IMR-90 (cell line): Measurements from ENCODE around the gene TREML2.

Experiments
- BHLHE40 ChIP-seq: fragments of 150-350 bp; IDR thresholded peaks from 2 replicates; pipeline ENCODE4 v1.6.1; 2016; ENCODE audit warnings: mild to moderate bottlenecking, low read depth, low read length
- CTCF ChIP-seq: conservative IDR thresholded peaks from 2 replicates; pipeline ENCODE4 v1.5.1; 2012; ENCODE audit warnings: mild to moderate bottlenecking, low read depth, low read length, improper control_type of control experiment
- MAFK ChIP-seq: IDR thresholded peaks from 2 replicates; pipeline ENCODE4 v1.6.1; 2012; ENCODE audit warnings: low read depth, low read length, improper control_type of control experiment
- MAZ ChIP-seq: IDR thresholded peaks from 2 replicates; pipeline ENCODE4 v1.6.1; 2012; ENCODE audit warnings: low read depth, mild to moderate bottlenecking, low read length, improper control_type of control experiment, moderate library complexity, borderline replicate concordance
- POLR2A ChIP-seq: IDR thresholded peaks from 2 replicates; pipeline ENCODE4 v1.6.1; 2012; ENCODE audit warnings: mild to moderate bottlenecking, low read depth, low read length
- RAD21 ChIP-seq: IDR thresholded peaks from 2 replicates; pipeline ENCODE4 v1.6.1; 2012; ENCODE audit warnings: low read length, improper control_type of control experiment
- RCOR1 ChIP-seq: IDR thresholded peaks from 2 replicates; pipeline ENCODE4 v1.6.1; 2012; ENCODE audit warnings: mild to moderate bottlenecking, low read length, improper control_type of control experiment; ENCODE audit not compliant: insufficient replicate concordance
- SMC3 ChIP-seq: fragments of 150-350 bp; IDR thresholded peaks from 2 replicates; pipeline ENCODE4 v1.6.1; 2016; ENCODE audit warnings: low read depth, mild to moderate bottlenecking, antibody characterized with exemption, low read length, moderate library complexity
- TF ChIP-seq, protein P1 (sequence below): fragments of 150-350 bp; IDR thresholded peaks from 2 replicates; pipeline ENCODE4 v1.6.1; 2017; ENCODE audit warnings: mild to moderate bottlenecking, antibody characterized with exemption, low read length, low read depth

DNA sequence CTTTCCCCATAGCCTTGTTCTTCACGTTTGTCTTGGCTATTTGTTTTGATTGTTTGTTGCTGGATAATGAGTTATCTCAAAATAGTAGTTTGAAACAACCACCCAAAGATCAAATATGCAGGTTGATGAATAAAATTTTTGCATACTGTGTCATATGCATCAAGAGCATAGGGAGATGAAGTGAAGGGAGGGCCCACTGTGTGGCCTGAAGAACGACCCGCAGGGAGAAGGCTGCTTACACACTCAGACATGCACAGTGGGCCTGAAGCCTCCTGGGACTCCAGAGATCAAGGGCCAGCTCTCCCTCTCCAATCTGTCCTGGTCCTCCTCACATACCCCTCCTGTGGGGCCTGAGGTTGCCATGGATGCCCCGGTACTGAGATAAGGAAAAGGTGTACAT is 21.8 kb downstream of the TREML2 start:
- TF ChIP-seq POLR2A (no peak), CTCF (no peak), MAZ (no peak), MAFK (no peak), BHLHE40 (no peak), SMC3 (no peak), RCOR1 (no peak), RAD21 (no peak)
- TF ChIP-seq, protein P1, sequence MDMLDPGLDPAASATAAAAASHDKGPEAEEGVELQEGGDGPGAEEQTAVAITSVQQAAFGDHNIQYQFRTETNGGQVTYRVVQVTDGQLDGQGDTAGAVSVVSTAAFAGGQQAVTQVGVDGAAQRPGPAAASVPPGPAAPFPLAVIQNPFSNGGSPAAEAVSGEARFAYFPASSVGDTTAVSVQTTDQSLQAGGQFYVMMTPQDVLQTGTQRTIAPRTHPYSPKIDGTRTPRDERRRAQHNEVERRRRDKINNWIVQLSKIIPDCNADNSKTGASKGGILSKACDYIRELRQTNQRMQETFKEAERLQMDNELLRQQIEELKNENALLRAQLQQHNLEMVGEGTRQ, result no peak
